ENCODE results near the gene COQ10A. TPM values are rescaled to one million over a fixed set of nuclear protein-coding genes. Genes with fewer than 3 reads are reported as not detected.

COQ10A gene
- polyA plus RNA-seq, 1 of the 3 experiments (the other 2 are of a cell fraction) = 42.2 TPM

DNA sequence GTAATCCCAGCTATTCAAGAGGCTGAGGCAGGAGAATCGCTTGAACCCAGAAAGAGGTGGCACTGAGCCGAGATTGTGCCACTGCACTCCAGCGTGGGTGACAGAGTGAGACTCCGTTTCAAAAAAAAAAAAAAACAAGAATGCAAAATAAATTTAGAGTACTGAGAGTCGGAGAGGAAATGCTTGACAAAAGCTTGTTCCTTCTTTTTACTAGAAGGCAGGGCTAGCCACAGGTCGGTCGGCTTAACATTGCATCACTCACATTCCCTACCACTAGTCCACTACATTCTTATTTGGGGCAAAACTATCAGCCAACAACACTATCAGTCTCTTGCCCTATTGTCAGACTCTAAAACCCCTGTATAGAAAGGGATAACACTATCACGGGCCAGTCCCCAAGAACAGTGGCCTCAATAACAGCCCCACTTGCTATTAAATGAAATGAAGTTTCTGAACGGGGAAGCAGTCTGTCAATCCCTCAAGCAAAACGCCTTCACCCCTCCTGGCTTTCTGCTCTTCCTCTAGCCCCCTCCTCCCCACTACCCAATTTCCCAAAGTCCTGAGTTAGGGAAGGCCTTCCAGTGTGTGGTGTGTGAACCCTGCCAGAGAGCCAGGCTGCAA is 46.0 kb upstream of the COQ10A start:
- WGBS (ENCODE audit: low lambda C conversion rate) = 25% methylated on average over 10 of the region's 10 CpGs
- peaks cover 13 to 22% of the 10 kb centered on the region in 2 experiments; a peak in 2 of 4 replicates for H3K4me1 ChIP-seq (ENCODE audit: control insufficient read depth in 1 of 2, insufficient read depth in 2 of 2, low read depth in 1 of 2, low read length in 1 of 2)
- DNase-seq = no peak
- H3K79me2 ChIP-seq (ENCODE audit: insufficient read depth) = peaks cover 53% of the 10 kb centered on the region
- H4K20me1 ChIP-seq (ENCODE audit: insufficient read depth) = no peaks in the 10 kb centered on the region
- peak overlapping the region; percentile 80 for H3K4me2 ChIP-seq
- ChIA-PET POLR2A (interaction anchor here (0.7 to 3.0 kb wide), 5 partner anchors 13 to 93 kb away, joined by 3 to 23 read pairs (median 7); partner anchors contain the start of genes COQ10A, ESYT1 and SMARCC2), CTCF (interaction anchor here (1.4 to 4.1 kb wide), 5 partner anchors 14 to 244 kb away, joined by 4 to 47 read pairs (median 23); partner anchors contain the start of genes ANKRD52, SMARCC2 and ZC3H10)
- no peak overlapping the region for H2AFZ ChIP-seq (ENCODE audit: low read depth)
- peak overlapping the region; percentile 93 to 98 for H3K27ac ChIP-seq (ENCODE audit: low read depth in 2 of 2, low read length in 1 of 2)
- H3K36me3 ChIP-seq (replicated peaks in 1 of 2; ENCODE audit: control insufficient read depth in 1 of 2, insufficient read depth in 2 of 2, low read length in 1 of 2) = peaks cover 5 to 7% of the 10 kb centered on the region in 2 experiments
- H3K9me2 ChIP-seq = no peaks in the 10 kb centered on the region
- no peaks in the 10 kb centered on the region for H3K27me3 ChIP-seq (ENCODE audit: insufficient read depth)
- peak overlapping the region; percentile 71 to 85 for H3K4me3 ChIP-seq (ENCODE audit: low read depth in 2 of 2, low read length in 1 of 2)
- TF ChIP-seq, protein P1, sequence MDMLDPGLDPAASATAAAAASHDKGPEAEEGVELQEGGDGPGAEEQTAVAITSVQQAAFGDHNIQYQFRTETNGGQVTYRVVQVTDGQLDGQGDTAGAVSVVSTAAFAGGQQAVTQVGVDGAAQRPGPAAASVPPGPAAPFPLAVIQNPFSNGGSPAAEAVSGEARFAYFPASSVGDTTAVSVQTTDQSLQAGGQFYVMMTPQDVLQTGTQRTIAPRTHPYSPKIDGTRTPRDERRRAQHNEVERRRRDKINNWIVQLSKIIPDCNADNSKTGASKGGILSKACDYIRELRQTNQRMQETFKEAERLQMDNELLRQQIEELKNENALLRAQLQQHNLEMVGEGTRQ (IDR thresholded peaks at IDR 0.05; ENCODE audit: borderline replicate concordance, low read depth, low read length) = no peak
- TF ChIP-seq, protein P2, sequence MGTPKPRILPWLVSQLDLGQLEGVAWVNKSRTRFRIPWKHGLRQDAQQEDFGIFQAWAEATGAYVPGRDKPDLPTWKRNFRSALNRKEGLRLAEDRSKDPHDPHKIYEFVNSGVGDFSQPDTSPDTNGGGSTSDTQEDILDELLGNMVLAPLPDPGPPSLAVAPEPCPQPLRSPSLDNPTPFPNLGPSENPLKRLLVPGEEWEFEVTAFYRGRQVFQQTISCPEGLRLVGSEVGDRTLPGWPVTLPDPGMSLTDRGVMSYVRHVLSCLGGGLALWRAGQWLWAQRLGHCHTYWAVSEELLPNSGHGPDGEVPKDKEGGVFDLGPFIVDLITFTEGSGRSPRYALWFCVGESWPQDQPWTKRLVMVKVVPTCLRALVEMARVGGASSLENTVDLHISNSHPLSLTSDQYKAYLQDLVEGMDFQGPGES (IDR thresholded peaks at IDR 0.05; ENCODE audit: low read depth, low read length) = no peak
- TF ChIP-seq, protein P3, sequence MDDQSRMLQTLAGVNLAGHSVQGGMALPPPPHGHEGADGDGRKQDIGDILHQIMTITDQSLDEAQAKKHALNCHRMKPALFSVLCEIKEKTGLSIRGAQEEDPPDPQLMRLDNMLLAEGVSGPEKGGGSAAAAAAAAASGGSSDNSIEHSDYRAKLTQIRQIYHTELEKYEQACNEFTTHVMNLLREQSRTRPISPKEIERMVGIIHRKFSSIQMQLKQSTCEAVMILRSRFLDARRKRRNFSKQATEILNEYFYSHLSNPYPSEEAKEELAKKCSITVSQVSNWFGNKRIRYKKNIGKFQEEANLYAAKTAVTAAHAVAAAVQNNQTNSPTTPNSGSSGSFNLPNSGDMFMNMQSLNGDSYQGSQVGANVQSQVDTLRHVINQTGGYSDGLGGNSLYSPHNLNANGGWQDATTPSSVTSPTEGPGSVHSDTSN (IDR thresholded peaks at IDR 0.05) = no peak
- TF ChIP-seq FOSL2 (IDR thresholded peaks at IDR 0.05; ENCODE audit: borderline replicate concordance, low read depth) = no peak
- no peak for TF ChIP-seq FOXM1 (IDR thresholded peaks at IDR 0.05; ENCODE audit: low read depth)
- peak; percentile 54; the same call in 1 of the 2 replicates for TF ChIP-seq POLR2AphosphoS5 (IDR thresholded peaks at IDR 0.05; ENCODE audit: low read depth, low read length)
- H3K9ac ChIP-seq = peak overlapping the region; percentile 96
- peaks cover 22% of the 10 kb centered on the region for H3F3A ChIP-seq (replicated peaks; ENCODE audit: insufficient read depth)
- no peaks in the 10 kb centered on the region for H3K9me3 ChIP-seq

DNA sequence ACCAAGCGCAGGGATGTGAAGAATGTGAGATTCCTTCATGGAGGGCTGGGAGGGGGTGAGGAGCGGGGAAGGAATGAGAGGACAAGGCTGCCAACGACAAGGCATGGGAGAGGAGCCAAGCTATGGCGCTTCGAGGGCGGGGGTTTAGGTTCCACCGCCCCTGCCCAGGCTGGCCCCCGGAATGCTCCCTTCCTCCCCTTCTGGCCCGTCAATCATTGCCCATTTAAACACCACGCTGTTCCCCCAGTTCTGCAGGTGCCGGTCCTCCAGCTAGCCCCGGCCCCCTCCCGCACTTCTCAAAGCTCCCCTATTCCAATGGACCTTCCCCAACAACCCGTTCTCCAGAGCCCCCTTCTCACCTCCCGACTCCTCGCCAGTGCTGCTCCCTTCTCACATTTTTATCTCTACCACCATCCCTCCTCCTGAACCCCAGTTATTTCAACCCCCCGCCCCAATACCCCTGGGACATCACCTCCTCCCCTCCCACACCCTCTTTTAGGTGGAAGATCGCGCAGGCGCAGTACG is 45.4 kb upstream of the COQ10A start:
- POLR2A ChIA-PET = interaction anchor here (0.7 to 3.0 kb wide), 15 partner anchors 10 to 1531 kb away, joined by 3 to 23 read pairs (median 5); partner anchors contain the start of genes ANKRD52, CDK4, CNPY2 and COQ10A
- peak overlapping the region; percentile 71 to 85 for H3K4me3 ChIP-seq (ENCODE audit: low read depth in 2 of 2, low read length in 1 of 2)
- H3K9me2 ChIP-seq = no peaks in the 10 kb centered on the region
- H4K20me1 ChIP-seq (ENCODE audit: insufficient read depth) = no peaks in the 10 kb centered on the region
- peak; percentile 72 for DNase-seq
- H3F3A ChIP-seq (replicated peaks; ENCODE audit: insufficient read depth) = peaks cover 24% of the 10 kb centered on the region
- H3K27me3 ChIP-seq (ENCODE audit: insufficient read depth) = no peaks in the 10 kb centered on the region
- peaks cover 13 to 22% of the 10 kb centered on the region in 2 experiments; a peak in 2 of 4 replicates for H3K4me1 ChIP-seq (ENCODE audit: control insufficient read depth in 1 of 2, insufficient read depth in 2 of 2, low read depth in 1 of 2, low read length in 1 of 2)
- peak overlapping the region; percentile 93 to 98 for H3K27ac ChIP-seq (ENCODE audit: low read depth in 2 of 2, low read length in 1 of 2)
- H2AFZ ChIP-seq (ENCODE audit: low read depth) = peak overlapping the region; percentile 24; the same call in 1 of the 2 replicates
- H3K36me3 ChIP-seq (replicated peaks in 1 of 2; ENCODE audit: control insufficient read depth in 1 of 2, insufficient read depth in 2 of 2, low read length in 1 of 2) = peaks cover under 1 to 3% of the 10 kb centered on the region in 2 experiments
- peak overlapping the region; percentile 80 for H3K4me2 ChIP-seq
- H3K9ac ChIP-seq = peak overlapping the region; percentile 96
- no peaks in the 10 kb centered on the region for H3K9me3 ChIP-seq
- CTCF ChIA-PET = interaction anchor here (0.7 to 4.1 kb wide), 15 partner anchors 10 to 243 kb away, joined by 3 to 47 read pairs (median 7); partner anchors contain the start of genes ANKRD52, COQ10A, ESYT1 and MYL6B
- peaks cover 47% of the 10 kb centered on the region for H3K79me2 ChIP-seq (ENCODE audit: insufficient read depth)
- under 1% methylated on average over 16 of the region's 21 CpGs for WGBS (ENCODE audit: low lambda C conversion rate)
- TF ChIP-seq, protein P4, sequence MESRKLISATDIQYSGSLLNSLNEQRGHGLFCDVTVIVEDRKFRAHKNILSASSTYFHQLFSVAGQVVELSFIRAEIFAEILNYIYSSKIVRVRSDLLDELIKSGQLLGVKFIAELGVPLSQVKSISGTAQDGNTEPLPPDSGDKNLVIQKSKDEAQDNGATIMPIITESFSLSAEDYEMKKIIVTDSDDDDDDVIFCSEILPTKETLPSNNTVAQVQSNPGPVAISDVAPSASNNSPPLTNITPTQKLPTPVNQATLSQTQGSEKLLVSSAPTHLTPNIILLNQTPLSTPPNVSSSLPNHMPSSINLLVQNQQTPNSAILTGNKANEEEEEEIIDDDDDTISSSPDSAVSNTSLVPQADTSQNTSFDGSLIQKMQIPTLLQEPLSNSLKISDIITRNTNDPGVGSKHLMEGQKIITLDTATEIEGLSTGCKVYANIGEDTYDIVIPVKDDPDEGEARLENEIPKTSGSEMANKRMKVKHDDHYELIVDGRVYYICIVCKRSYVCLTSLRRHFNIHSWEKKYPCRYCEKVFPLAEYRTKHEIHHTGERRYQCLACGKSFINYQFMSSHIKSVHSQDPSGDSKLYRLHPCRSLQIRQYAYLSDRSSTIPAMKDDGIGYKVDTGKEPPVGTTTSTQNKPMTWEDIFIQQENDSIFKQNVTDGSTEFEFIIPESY (IDR thresholded peaks at IDR 0.05; ENCODE audit: borderline replicate concordance, low read depth) = no peak
- TF ChIP-seq, protein P5, sequence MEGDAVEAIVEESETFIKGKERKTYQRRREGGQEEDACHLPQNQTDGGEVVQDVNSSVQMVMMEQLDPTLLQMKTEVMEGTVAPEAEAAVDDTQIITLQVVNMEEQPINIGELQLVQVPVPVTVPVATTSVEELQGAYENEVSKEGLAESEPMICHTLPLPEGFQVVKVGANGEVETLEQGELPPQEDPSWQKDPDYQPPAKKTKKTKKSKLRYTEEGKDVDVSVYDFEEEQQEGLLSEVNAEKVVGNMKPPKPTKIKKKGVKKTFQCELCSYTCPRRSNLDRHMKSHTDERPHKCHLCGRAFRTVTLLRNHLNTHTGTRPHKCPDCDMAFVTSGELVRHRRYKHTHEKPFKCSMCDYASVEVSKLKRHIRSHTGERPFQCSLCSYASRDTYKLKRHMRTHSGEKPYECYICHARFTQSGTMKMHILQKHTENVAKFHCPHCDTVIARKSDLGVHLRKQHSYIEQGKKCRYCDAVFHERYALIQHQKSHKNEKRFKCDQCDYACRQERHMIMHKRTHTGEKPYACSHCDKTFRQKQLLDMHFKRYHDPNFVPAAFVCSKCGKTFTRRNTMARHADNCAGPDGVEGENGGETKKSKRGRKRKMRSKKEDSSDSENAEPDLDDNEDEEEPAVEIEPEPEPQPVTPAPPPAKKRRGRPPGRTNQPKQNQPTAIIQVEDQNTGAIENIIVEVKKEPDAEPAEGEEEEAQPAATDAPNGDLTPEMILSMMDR (IDR thresholded peaks at IDR 0.05) = no peak
- no peak for TF ChIP-seq RCOR1 (IDR thresholded peaks at IDR 0.05; ENCODE audit: low read length)
- TF ChIP-seq, protein P1 (IDR thresholded peaks at IDR 0.05; ENCODE audit: borderline replicate concordance, low read depth, low read length) = no peak
- TF ChIP-seq EP300 (IDR thresholded peaks at IDR 0.05; ENCODE audit: borderline replicate concordance in 1 of 2, low read depth in 1 of 2, low read length in 1 of 2) = no peak
- no peak for TF ChIP-seq RXRA (IDR thresholded peaks at IDR 0.05; ENCODE audit: borderline replicate concordance, low read depth)
- TF ChIP-seq NRF1 (IDR thresholded peaks at IDR 0.05; ENCODE audit: low read depth, low read length) = no peak
- TF ChIP-seq TAF1 (IDR thresholded peaks at IDR 0.05; ENCODE audit: borderline replicate concordance, low read depth, low read length) = peak; percentile 38; the same call in 1 of the 2 replicates
- no peak for TF ChIP-seq FOSL2 (IDR thresholded peaks at IDR 0.05; ENCODE audit: borderline replicate concordance, low read depth)
- no peak for TF ChIP-seq FOXM1 (IDR thresholded peaks at IDR 0.05; ENCODE audit: low read depth)
- TF ChIP-seq ELF1 (IDR thresholded peaks at IDR 0.05) = no peak
- no peak for TF ChIP-seq SMC3 (IDR thresholded peaks at IDR 0.05; ENCODE audit: low read depth, low read length)
